ENCODE results near the gene MAFG.

- no peak for TF ChIP-seq CTCF (IDR thresholded peaks at IDR 0.05; ENCODE audit: extremely low read depth in 1 of 2, insufficient read depth in 1 of 2, low read depth in 1 of 2, low read length in 2 of 2)
- no peak for TF ChIP-seq POLR2AphosphoS5 (IDR thresholded peaks at IDR 0.05; ENCODE audit: insufficient read depth, low read depth, low read length)
- TF ChIP-seq POLR2A (IDR thresholded peaks at IDR 0.05; ENCODE audit: low read depth, low read length) = no peak
- TF ChIP-seq EZH2 (IDR thresholded peaks at IDR 0.05; ENCODE audit: borderline replicate concordance, low read depth, low read length, severe bottlenecking) = no peak
- TF ChIP-seq JUN (IDR thresholded peaks at IDR 0.05; ENCODE audit: borderline replicate concordance, insufficient read depth, insufficient read length, low read depth) = no peak
Observed at GRCh38 chr17:81914103-81914850, 13.3 kb downstream of the MAFG start.

All from endothelial cell of umbilical vein (primary cell).